IMR-90 (cell line): ENCODE data around the gene LILRA2. TPM values are rescaled to one million over a fixed set of nuclear protein-coding genes. Genes with fewer than 3 reads are reported as not detected.

Experiments used
- ATAC-seq: fragments of 200-7000 bp; cut with Tn5 transposase; 2 replicates; pipeline ENCODE4 v1.9.1; 2020; ENCODE audit warnings: low read depth, mild to moderate bottlenecking, moderate library complexity
- Bru-seq: library from RNA; stranded (reverse); fragments of 400-500 nt; gene quantifications from one replicate; lab custom pipeline; 2021; lab: Mats Ljungman, UMichigan
- BruChase-seq, 2 experiments: library from RNA; stranded (reverse); fragments of 400-500 nt; gene quantifications; one replicate each; lab custom pipeline; 2021; lab: Mats Ljungman, UMichigan
- BruUV-seq: library from RNA; stranded (reverse); fragments of 400-500 nt; replicated peaks from 2 replicates; lab custom pipeline; 2021; lab: Mats Ljungman, UMichigan
- CTCF ChIA-PET: fragments of 300-600 bp; formaldehyde crosslinking; extraction: SDS; loops from one replicate; lab custom pipeline; 2021; ENCODE audit warnings: antibody characterized with exemption; lab: Yijun Ruan, JAX
- POLR2A ChIA-PET: fragments of 300-600 bp; sonication (Branson Sonifier 250); formaldehyde crosslinking; loops from one replicate; lab custom pipeline; 2022; ENCODE audit warnings: antibody characterized with exemption; ENCODE audit not compliant: unreplicated experiment; lab: Charles Lee
- DNase-seq: peaks from one replicate; pipeline ENCODE4 v3.0.0; 2013
- H2AFZ ChIP-seq: replicated peaks from 2 replicates; pipeline ENCODE3; 2013; ENCODE audit warnings: low read length, mild to moderate bottlenecking; ENCODE audit not compliant: poor library complexity
- H2AK5ac ChIP-seq: 2 replicates; pipeline ENCODE4 v1.6.1; 2013; ENCODE audit warnings: low read depth, low read length, inconsistent platforms
- H2AK9ac ChIP-seq: replicated peaks from 2 replicates; pipeline ENCODE3; 2013; ENCODE audit warnings: mild to moderate bottlenecking, low read depth, low read length, moderate library complexity; ENCODE audit not compliant: poor library complexity
- H2BK120ac ChIP-seq: 2 replicates; pipeline ENCODE4 v1.6.1; 2013; ENCODE audit warnings: low read depth, low read length, inconsistent platforms
- H2BK15ac ChIP-seq: 3 replicates; pipeline ENCODE4 v1.6.1; 2013; ENCODE audit warnings: low read depth, low read length, inconsistent platforms
- H2BK20ac ChIP-seq: 2 replicates; pipeline ENCODE4 v1.6.1; 2013; ENCODE audit warnings: low read depth, mild to moderate bottlenecking, inconsistent platforms, low read length, moderate library complexity
- H2BK5ac ChIP-seq: 2 replicates; pipeline ENCODE4 v1.6.1; 2013; ENCODE audit warnings: mild to moderate bottlenecking, low read depth, low read length, inconsistent platforms; ENCODE audit not compliant: poor library complexity, severe bottlenecking
- H3K14ac ChIP-seq: replicated peaks from 2 replicates; pipeline ENCODE4 v1.6.1; 2013; ENCODE audit warnings: low read depth, low read length, inconsistent platforms
- H3K18ac ChIP-seq: 2 replicates; pipeline ENCODE4 v1.6.1; 2013; ENCODE audit warnings: low read depth, low read length, control low read depth
- H3K23ac ChIP-seq: 2 replicates; pipeline ENCODE4 v1.6.1; 2013; ENCODE audit warnings: low read depth, low read length, inconsistent platforms
- H3K27ac ChIP-seq: 2 replicates; pipeline ENCODE4 v1.5.1; 2013; ENCODE audit warnings: mild to moderate bottlenecking, control low read depth, low read length; ENCODE audit not compliant: insufficient read depth
- H3K27me3 ChIP-seq: 2 replicates; pipeline ENCODE4 v1.6.1; 2013; ENCODE audit warnings: low read length; ENCODE audit not compliant: control insufficient read depth, insufficient read depth
- H3K36me3 ChIP-seq: 2 replicates; pipeline ENCODE4 v1.6.1; 2013; ENCODE audit warnings: low read length, mixed read lengths; ENCODE audit not compliant: control insufficient read depth, insufficient read depth
- H3K4ac ChIP-seq: 2 replicates; pipeline ENCODE4 v1.6.1; 2013; ENCODE audit warnings: low read depth, low read length, inconsistent platforms
- H3K4me1 ChIP-seq: 2 replicates; pipeline ENCODE4 v1.6.1; 2013; ENCODE audit warnings: low read length, mixed read lengths; ENCODE audit not compliant: control insufficient read depth, insufficient read depth
- H3K4me2 ChIP-seq: 2 replicates; pipeline ENCODE4 v1.6.1; 2013; ENCODE audit warnings: low read depth, mild to moderate bottlenecking, control low read depth, low read length, moderate library complexity
- H3K4me3 ChIP-seq: 2 replicates; pipeline ENCODE4 v1.5.1; 2013; ENCODE audit warnings: low read depth, mild to moderate bottlenecking, control low read depth, low read length, moderate library complexity; ENCODE audit not compliant: insufficient read depth
- H3K56ac ChIP-seq: 2 replicates; pipeline ENCODE4 v1.6.1; 2013; ENCODE audit warnings: low read length, inconsistent platforms; ENCODE audit not compliant: insufficient read depth; ENCODE audit errors: extremely low read depth
- H3K79me1 ChIP-seq, 2 experiments: 2 replicates each; pipeline ENCODE4 v1.6.1; 2013; ENCODE audit warnings: low read length in 2 of 2, inconsistent platforms in 1 of 2, low read depth in 1 of 2
- H3K9ac ChIP-seq: 2 replicates; pipeline ENCODE4 v1.6.1; 2013; ENCODE audit warnings: low read depth, low read length, control low read depth
- H3K9me1 ChIP-seq: 2 replicates; pipeline ENCODE4 v1.6.1; 2013; ENCODE audit warnings: low read length, inconsistent platforms; ENCODE audit not compliant: insufficient read depth
- H3K9me3 ChIP-seq: 2 replicates; pipeline ENCODE4 v1.6.1; 2013; ENCODE audit warnings: low read length; ENCODE audit not compliant: control insufficient read depth, insufficient read depth
- H4K20me1 ChIP-seq: 2 replicates; pipeline ENCODE4 v1.6.1; 2013; ENCODE audit warnings: low read length, inconsistent platforms; ENCODE audit not compliant: insufficient read depth
- H4K5ac ChIP-seq: 2 replicates; pipeline ENCODE4 v1.6.1; 2013; ENCODE audit warnings: mild to moderate bottlenecking, low read depth, low read length, control low read depth
- H4K8ac ChIP-seq, 2 experiments: 2 replicates each; pipeline ENCODE4 v1.6.1; 2013; ENCODE audit warnings: low read depth in 2 of 2, low read length in 2 of 2, control low read depth in 1 of 2, inconsistent platforms in 1 of 2
- H4K91ac ChIP-seq: 2 replicates; pipeline ENCODE4 v1.6.1; 2013; ENCODE audit warnings: low read depth, low read length, inconsistent platforms; ENCODE audit not compliant: insufficient read depth
- BHLHE40 ChIP-seq: fragments of 150-350 bp; IDR thresholded peaks from 2 replicates; pipeline ENCODE4 v1.6.1; 2016; ENCODE audit warnings: mild to moderate bottlenecking, low read depth, low read length
- CHD1 ChIP-seq: IDR thresholded peaks from 2 replicates; pipeline ENCODE4 v1.6.1; 2012; ENCODE audit warnings: low read depth, low read length, improper control_type of control experiment
- ELK1 ChIP-seq: fragments of 150-350 bp; IDR thresholded peaks from 2 replicates; pipeline ENCODE4 v1.6.1; 2016; ENCODE audit warnings: low read depth, mild to moderate bottlenecking, low read length, moderate library complexity, borderline replicate concordance
- FOS ChIP-seq: fragments of 150-350 bp; IDR thresholded peaks from 2 replicates; pipeline ENCODE4 v1.6.1; 2016; ENCODE audit warnings: low read depth, low read length
- MAFK ChIP-seq: IDR thresholded peaks from 2 replicates; pipeline ENCODE4 v1.6.1; 2012; ENCODE audit warnings: low read depth, low read length, improper control_type of control experiment
- MAZ ChIP-seq: IDR thresholded peaks from 2 replicates; pipeline ENCODE4 v1.6.1; 2012; ENCODE audit warnings: low read depth, mild to moderate bottlenecking, low read length, improper control_type of control experiment, moderate library complexity, borderline replicate concordance
- MXI1 ChIP-seq: IDR thresholded peaks from 2 replicates; pipeline ENCODE4 v1.6.1; 2012; ENCODE audit warnings: low read depth, mild to moderate bottlenecking, low read length, moderate library complexity, borderline replicate concordance
- NFE2L2 ChIP-seq: fragments of 150-350 bp; IDR thresholded peaks from 2 replicates; pipeline ENCODE4 v1.6.1; 2016; ENCODE audit warnings: low read depth, mild to moderate bottlenecking, low read length
- POLR2A ChIP-seq: IDR thresholded peaks from 2 replicates; pipeline ENCODE4 v1.6.1; 2012; ENCODE audit warnings: mild to moderate bottlenecking, low read depth, low read length
- RAD21 ChIP-seq: IDR thresholded peaks from 2 replicates; pipeline ENCODE4 v1.6.1; 2012; ENCODE audit warnings: low read length, improper control_type of control experiment
- RCOR1 ChIP-seq: IDR thresholded peaks from 2 replicates; pipeline ENCODE4 v1.6.1; 2012; ENCODE audit warnings: mild to moderate bottlenecking, low read length, improper control_type of control experiment; ENCODE audit not compliant: insufficient replicate concordance
- RFX5 ChIP-seq: IDR thresholded peaks from 2 replicates; pipeline ENCODE4 v1.8.0; 2012; ENCODE audit warnings: low read depth, mild to moderate bottlenecking, low read length, moderate library complexity
- SMC3 ChIP-seq: fragments of 150-350 bp; IDR thresholded peaks from 2 replicates; pipeline ENCODE4 v1.6.1; 2016; ENCODE audit warnings: low read depth, mild to moderate bottlenecking, antibody characterized with exemption, low read length, moderate library complexity
- WGBS, 2 experiments: methylation state at CpG; one replicate each; pipeline versions ENCODE4 v1.1.5 to v1.1.7; 2013; ENCODE audit warnings: missing lambda C conversion rate in 2 of 2; ENCODE audit not compliant: insufficient read length in 1 of 2; ENCODE audit errors: extremely low coverage in 2 of 2; 5-methylcytosine and 5-hydroxymethylcytosine counted together
- dilution Hi-C: fragments of 300-500 bp; cut with HindIII; formaldehyde crosslinking; loops from one replicate; pipeline ENCODE4 v1.14.3; 2018; ENCODE audit warnings: low sequenced_read_pairs; ENCODE audit not compliant: unreplicated experiment
- in situ Hi-C: fragments of 300-500 bp; cut with MboI; formaldehyde crosslinking; loops from 3 replicates; pipeline ENCODE4 v1.14.3; 2019; ENCODE audit warnings: low sequenced_read_pairs, inconsistent platforms, mixed read lengths
- intact Hi-C: fragments of 100-400 bp; cut with micrococcal nuclease; formaldehyde crosslinking; loops from 2 replicates; pipeline ENCODE4 v1.10.0; 2022
- long read RNA-seq: library from polyadenylated mRNA; unstranded; transcript quantifications from one replicate; pipeline ENCODE4 v2.0.0, GENCODE V29; 2021; ENCODE audit not compliant: unreplicated experiment
- polyA plus RNA-seq, 3 experiments: library from polyadenylated mRNA; depleted of rRNA; stranded (reverse); fragments of >200 nt; gene quantifications; 2 replicates each; pipeline ENCODE4 v1.2.3, GENCODE V29; 2012; ENCODE audit warnings: low replicate concordance in 1 of 3
- total RNA-seq: library from RNA; depleted of rRNA; stranded (reverse); fragments of >200 nt; gene quantifications from 2 replicates; pipeline ENCODE4 v1.2.3, GENCODE V29; 2012; rRNA removed
- TF ChIP-seq, protein P1 (sequence below): fragments of 150-350 bp; IDR thresholded peaks from 2 replicates; pipeline ENCODE4 v1.6.1; 2017; ENCODE audit warnings: mild to moderate bottlenecking, antibody characterized with exemption, low read length, low read depth
- TF ChIP-seq, protein P2 (sequence below): conservative IDR thresholded peaks from 2 replicates; pipeline ENCODE4 v1.5.1; 2012; ENCODE audit warnings: mild to moderate bottlenecking, low read depth, low read length, improper control_type of control experiment

LILRA2 gene
- total RNA-seq (not detected in 2 replicates), polyA plus RNA-seq (2012; rRNA removed) (not detected in 2 replicates), Bru-seq, nascent RNA (not detected), BruChase-seq, experiment 1, labeled RNA remaining after a 6-hour chase (percentile 7 among the genes with signal in this experiment), BruChase-seq, experiment 2, labeled RNA remaining after a 2-hour chase (percentile 11 among the genes with signal in this experiment)
- not detected in 2 replicates for polyA plus RNA-seq (2012; cell fraction: cytosol; rRNA removed)
- not detected in 2 replicates for polyA plus RNA-seq (2012; cell fraction: nucleus; rRNA removed; ENCODE audit: low replicate concordance)
- long read RNA-seq: 0 reads

- no peak within 1 kb of the TSS for H3K4ac ChIP-seq
- H3K23ac ChIP-seq: no peak within 1 kb of the TSS
- H2BK120ac ChIP-seq: no peak within 1 kb of the TSS
- H2BK5ac ChIP-seq: no peak within 1 kb of the TSS
- H3K4me1 ChIP-seq: no peaks in the 10 kb centered on the region
- no TSS peak for BruUV-seq
- H4K91ac ChIP-seq: no peak within 1 kb of the TSS
- 40% methylated on average over 1 of the region's 10 CpGs; no CpG with 5 or more reads in 1 of the 2 experiments for WGBS, 2 experiments
- no peak for DNase-seq
- H3K9me1 ChIP-seq: no peaks in the 10 kb centered on the region
- H2BK15ac ChIP-seq: no peak within 1 kb of the TSS
- no peak within 1 kb of the TSS for H4K8ac ChIP-seq
- no peak within 1 kb of the TSS for H2AK5ac ChIP-seq
- dilution Hi-C loops: no loop called here
- intact Hi-C loops: no loop called here
- no peak within 1 kb of the TSS for H3K9ac ChIP-seq
- in situ Hi-C loops: no loop called here
- no peak within 1 kb of the TSS for H3K27ac ChIP-seq
- ChIA-PET POLR2A (no interaction called here), CTCF (no interaction called here)
- H3K27me3 ChIP-seq: no peaks in the 10 kb centered on the region
- no peaks in the 10 kb centered on the region for H3K79me1 ChIP-seq
- no peaks in the 10 kb centered on the region for H3K36me3 ChIP-seq
- no peak within 1 kb of the TSS for H3K4me3 ChIP-seq
- no peak within 1 kb of the TSS for H2AK9ac ChIP-seq
- no peak within 1 kb of the TSS for H3K4me2 ChIP-seq
- no peaks in the 10 kb centered on the region for H4K20me1 ChIP-seq
- no peak within 1 kb of the TSS for H2AFZ ChIP-seq
- no peak for ATAC-seq
- H3K14ac ChIP-seq: no peak within 1 kb of the TSS
- no peak within 1 kb of the TSS for H4K5ac ChIP-seq
- H3K18ac ChIP-seq: no peak within 1 kb of the TSS
- no peak within 1 kb of the TSS for H3K56ac ChIP-seq
- no peak within 1 kb of the TSS for H2BK20ac ChIP-seq
- peaks cover 37% of the 10 kb centered on the region for H3K9me3 ChIP-seq
- TF ChIP-seq MAZ (no peak), RAD21 (no peak), RFX5 (no peak), CHD1 (no peak), BHLHE40 (no peak), MAFK (no peak), FOS (no peak), POLR2A (no peak), ELK1 (no peak), NFE2L2 (no peak), SMC3 (no peak), RCOR1 (no peak), MXI1 (no peak)
- TF ChIP-seq, protein P1, sequence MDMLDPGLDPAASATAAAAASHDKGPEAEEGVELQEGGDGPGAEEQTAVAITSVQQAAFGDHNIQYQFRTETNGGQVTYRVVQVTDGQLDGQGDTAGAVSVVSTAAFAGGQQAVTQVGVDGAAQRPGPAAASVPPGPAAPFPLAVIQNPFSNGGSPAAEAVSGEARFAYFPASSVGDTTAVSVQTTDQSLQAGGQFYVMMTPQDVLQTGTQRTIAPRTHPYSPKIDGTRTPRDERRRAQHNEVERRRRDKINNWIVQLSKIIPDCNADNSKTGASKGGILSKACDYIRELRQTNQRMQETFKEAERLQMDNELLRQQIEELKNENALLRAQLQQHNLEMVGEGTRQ: no peak
- TF ChIP-seq, protein P2, sequence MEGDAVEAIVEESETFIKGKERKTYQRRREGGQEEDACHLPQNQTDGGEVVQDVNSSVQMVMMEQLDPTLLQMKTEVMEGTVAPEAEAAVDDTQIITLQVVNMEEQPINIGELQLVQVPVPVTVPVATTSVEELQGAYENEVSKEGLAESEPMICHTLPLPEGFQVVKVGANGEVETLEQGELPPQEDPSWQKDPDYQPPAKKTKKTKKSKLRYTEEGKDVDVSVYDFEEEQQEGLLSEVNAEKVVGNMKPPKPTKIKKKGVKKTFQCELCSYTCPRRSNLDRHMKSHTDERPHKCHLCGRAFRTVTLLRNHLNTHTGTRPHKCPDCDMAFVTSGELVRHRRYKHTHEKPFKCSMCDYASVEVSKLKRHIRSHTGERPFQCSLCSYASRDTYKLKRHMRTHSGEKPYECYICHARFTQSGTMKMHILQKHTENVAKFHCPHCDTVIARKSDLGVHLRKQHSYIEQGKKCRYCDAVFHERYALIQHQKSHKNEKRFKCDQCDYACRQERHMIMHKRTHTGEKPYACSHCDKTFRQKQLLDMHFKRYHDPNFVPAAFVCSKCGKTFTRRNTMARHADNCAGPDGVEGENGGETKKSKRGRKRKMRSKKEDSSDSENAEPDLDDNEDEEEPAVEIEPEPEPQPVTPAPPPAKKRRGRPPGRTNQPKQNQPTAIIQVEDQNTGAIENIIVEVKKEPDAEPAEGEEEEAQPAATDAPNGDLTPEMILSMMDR: no peak
These were observed at the start of gene LILRA2 for GRCh38 chr19:54573330-54573872. TSS of gene LILRA2 (plus strand) at chr19:54573790. CDS start at chr19:54573879, 89 bp downstream.
